GM19324 (cell line): ENCODE measurements around the gene ZEB2.

ENCODE experiments used
- ATAC-seq: cut with Tn5 transposase; IDR thresholded peaks from one replicate; pipeline ENCODE4 v1.9.1; 2021; ENCODE audit warnings: mild to moderate bottlenecking, moderate library complexity; ENCODE audit not compliant: unreplicated experiment, low FRiP score

Gene ZEB2

GRCh38 chr2:144519934-144520731 is at the start of gene ZEB2:
TSS of gene ZEB2 (minus strand) at chr2:144520119. CDS start at chr2:144517350, 2,769 bp downstream.
- ATAC-seq: no peak

- no peak for ATAC-seq
Measured at GRCh38 chr2:144567745-144568144, 47.8 kb upstream of the ZEB2 start.

DNA sequence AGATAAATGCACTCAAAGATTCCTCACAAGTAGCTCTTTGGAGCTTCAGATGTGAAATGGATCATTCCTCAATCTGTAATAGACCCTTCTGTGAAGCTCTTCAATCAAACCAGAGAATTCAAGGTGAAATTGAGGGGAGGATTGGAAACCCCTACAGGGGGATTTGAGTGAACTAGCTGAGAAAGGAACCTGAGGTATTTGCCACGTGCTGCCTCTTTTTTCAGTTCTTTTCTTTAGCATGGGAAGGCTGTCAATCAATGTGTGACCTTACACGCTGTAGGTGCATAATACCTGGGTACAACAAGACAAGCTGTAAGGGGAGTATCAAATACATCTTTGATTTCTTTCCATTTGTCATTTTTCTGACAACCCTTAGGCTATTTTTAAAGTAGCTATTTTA is 46.5 kb upstream of the ZEB2 start:
- no peak for ATAC-seq

DNA sequence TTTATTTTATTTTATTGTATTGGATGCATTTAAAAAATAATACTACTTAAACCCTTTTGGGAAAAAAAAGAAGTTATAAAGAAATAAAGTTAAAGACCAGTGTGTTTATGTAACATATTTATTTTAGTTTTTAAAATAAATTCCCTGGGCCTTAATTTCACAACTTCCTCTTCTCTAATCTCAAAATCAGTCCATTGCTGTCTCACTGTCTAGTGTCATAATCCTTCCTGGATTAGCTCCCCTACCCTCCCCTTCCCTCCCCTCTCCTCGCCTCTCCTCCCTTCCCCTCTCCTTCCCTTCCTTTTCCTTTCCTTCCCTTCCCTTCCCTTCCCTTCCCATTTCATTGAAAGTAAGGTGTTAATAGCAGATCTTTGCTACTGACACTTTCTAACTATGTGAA is 40.3 kb upstream of the ZEB2 start:
- ATAC-seq: no peak

- ATAC-seq: no peak
Measured at GRCh38 chr2:144559681-144560080, 39.8 kb upstream of the ZEB2 start.

GRCh38 chr2:144559242-144559641 is 39.3 kb upstream of the ZEB2 start:
- ATAC-seq: no peak

GRCh38 chr2:144554492-144555210 is 34.7 kb upstream of the ZEB2 start:
- ATAC-seq: no peak

DNA sequence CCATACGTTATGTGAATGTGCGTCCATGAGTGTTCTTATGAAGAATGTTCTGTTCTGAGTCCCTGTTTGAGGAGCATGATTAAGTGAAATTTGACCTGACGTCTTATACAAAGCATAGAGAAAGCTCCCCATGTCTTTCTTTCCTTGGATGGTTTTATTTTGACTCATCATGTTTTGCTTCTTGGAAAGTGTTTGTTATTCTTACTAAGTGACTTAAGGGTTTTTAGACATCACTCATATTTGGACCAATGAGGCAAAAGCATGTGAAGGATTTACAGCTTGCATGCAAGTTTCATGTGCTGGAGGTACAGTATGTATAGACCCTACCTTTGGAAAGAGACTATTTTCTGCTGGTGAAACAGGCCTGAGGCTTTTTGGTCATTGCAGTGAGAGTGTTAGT is 33.5 kb upstream of the ZEB2 start:
- no peak for ATAC-seq

- ATAC-seq: no peak
Measured at GRCh38 chr2:144552821-144553220, 32.9 kb upstream of the ZEB2 start.

- no peak for ATAC-seq
Measured at GRCh38 chr2:144550911-144551310, 31.0 kb upstream of the ZEB2 start.

DNA sequence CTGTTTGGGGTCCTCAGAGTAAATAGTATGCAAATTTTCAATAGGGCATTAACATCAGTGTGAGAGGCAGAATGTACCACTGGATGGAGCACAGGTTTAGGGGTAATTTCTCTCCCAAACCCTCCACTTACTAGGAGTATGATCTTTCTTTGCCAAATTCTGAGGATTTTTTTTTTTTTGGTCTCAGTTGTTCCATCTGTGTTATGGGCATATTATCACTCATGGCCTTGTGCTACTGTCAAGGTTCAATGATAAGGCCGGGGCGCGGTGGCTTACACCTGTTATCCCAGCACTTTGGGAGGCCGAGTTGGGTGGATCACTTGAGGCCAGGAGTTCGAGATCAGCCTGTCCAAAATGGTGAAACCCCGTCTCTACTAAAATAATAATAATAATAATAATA is 30.2 kb upstream of the ZEB2 start:
- ATAC-seq: no peak

- peak; percentile 68 for ATAC-seq
Measured at GRCh38 chr2:144548532-144549191, 28.7 kb upstream of the ZEB2 start.

- no peak for ATAC-seq
Measured at GRCh38 chr2:144548088-144548487, 28.2 kb upstream of the ZEB2 start.

GRCh38 chr2:144547494-144547893 is 27.6 kb upstream of the ZEB2 start:
- ATAC-seq: no peak

GRCh38 chr2:144546933-144547332 is 27.0 kb upstream of the ZEB2 start:
- ATAC-seq: no peak

- no peak for ATAC-seq
Measured at GRCh38 chr2:144545787-144546186, 25.9 kb upstream of the ZEB2 start.

GRCh38 chr2:144544053-144544452 is 24.1 kb upstream of the ZEB2 start:
- ATAC-seq: no peak

DNA sequence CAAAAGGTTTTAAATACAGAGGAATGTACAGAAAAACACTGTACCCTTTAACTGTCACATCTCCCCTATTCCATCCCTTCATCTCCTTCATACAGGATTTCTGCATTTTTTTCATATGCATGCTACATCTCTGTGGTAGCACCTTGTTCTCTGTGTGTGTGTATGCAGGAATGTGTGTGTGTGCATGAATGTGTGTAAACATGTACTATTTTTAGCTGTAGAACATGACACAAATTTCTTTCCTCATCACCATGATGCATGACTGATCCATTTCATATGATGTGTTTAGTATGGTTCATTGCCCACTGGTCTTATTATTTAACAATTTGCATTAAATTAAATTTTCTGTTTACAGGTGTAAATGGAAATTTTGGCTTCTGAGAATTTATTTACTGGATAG is 21.5 kb upstream of the ZEB2 start:
- ATAC-seq: no peak

GRCh38 chr2:144539289-144539782 is 19.4 kb upstream of the ZEB2 start:
- no peak for ATAC-seq

DNA sequence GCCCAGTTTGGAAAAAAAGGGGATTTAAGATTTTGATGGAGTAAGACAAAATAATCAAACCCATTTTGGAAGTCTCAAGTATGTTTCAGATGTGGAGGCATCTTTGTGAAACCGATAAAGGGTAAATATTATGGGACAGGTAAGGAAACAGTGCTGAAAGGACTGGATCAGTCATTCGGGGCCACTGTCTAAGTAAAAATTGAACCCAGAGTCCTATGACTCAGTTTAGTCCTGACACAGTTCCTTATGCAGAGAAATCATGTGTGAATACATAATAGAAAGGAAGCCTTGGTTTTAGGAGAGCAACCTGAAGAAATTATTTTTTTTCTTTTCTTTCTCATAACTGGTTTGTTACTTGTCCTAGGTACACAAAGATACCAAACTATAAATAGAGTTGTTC is 15.4 kb upstream of the ZEB2 start:
- ATAC-seq: no peak

DNA sequence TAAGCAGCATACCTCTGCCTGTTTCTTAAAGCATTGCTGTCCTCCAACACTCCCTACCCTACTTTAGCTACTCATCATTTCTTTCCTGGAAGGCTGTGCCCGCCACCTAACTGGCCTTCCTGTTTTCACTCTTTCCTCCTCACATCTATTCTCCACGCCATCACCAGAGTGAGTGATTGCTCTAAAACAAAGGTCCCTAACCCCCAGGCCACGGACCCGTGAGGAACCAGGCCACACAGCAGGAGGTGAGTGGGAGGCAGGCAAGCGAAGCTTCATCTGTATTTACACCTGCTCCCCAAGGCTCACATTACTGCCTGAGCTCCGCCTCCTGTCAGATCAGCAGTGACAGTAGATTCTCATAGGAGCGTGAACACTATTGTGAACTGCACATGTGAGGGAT is 13.3 kb upstream of the ZEB2 start:
- ATAC-seq: no peak
